ENCODE results near the gene MGMT.

GRCh38 chr10:129444359-129444758 lies 22.7 kb upstream of the MGMT start:
- TF ChIP-seq CTCF (IDR thresholded peaks at IDR 0.05) (no peak), POLR2A (IDR thresholded peaks at IDR 0.05) (no peak), POLR2AphosphoS5 (IDR thresholded peaks at IDR 0.05) (no peak)
